Endodermal cell (in vitro differentiated cells): Measurements from ENCODE around the gene GSTO1. TPM values are rescaled to one million over a fixed set of nuclear protein-coding genes. Genes with fewer than 3 reads are reported as not detected.
A peak's percentile ranks its signal among the peaks of the same experiment; 100 is the strongest.

Experiments used
- DNase-seq: peaks from one replicate; pipeline ENCODE4 v3.0.0-alpha.2; 2017
- H3K27ac ChIP-seq: 2 replicates; pipeline ENCODE4 v1.5.1; 2013; ENCODE audit warnings: mild to moderate bottlenecking, low read depth, low read length, moderate library complexity
- H3K27me3 ChIP-seq: 2 replicates; pipeline ENCODE4 v1.6.1; 2013; ENCODE audit warnings: mild to moderate bottlenecking, low read length, moderate library complexity; ENCODE audit not compliant: insufficient read depth, control insufficient read depth, poor library complexity, severe bottlenecking
- H3K36me3 ChIP-seq: 2 replicates; pipeline ENCODE4 v1.7.0; 2013; ENCODE audit warnings: mild to moderate bottlenecking, low read length, moderate library complexity; ENCODE audit not compliant: control insufficient read depth, insufficient read depth
- H3K4me1 ChIP-seq: one replicate; pipeline ENCODE4 v1.7.0; 2013; ENCODE audit warnings: low read length; ENCODE audit not compliant: control insufficient read depth, insufficient read depth
- H3K4me3 ChIP-seq: 2 replicates; pipeline ENCODE4 v1.5.1; 2013; ENCODE audit warnings: mild to moderate bottlenecking, low read length, moderate library complexity
- H3K9ac ChIP-seq: 2 replicates; pipeline ENCODE4 v1.6.1; 2013; ENCODE audit warnings: mild to moderate bottlenecking, low read length, moderate library complexity; ENCODE audit not compliant: poor library complexity, severe bottlenecking; ENCODE audit errors: extremely low read depth
- H3K9me3 ChIP-seq: 2 replicates; pipeline ENCODE4 v1.6.1; 2013; ENCODE audit warnings: mild to moderate bottlenecking, low read length, moderate library complexity; ENCODE audit not compliant: control insufficient read depth
- H3K27ac Mint-ChIP-seq: 2 replicates; pipeline ENCODE4 v1.8.0; 2020; ENCODE audit warnings: mixed read lengths
- H3K27me3 Mint-ChIP-seq: 2 replicates; pipeline ENCODE4 v1.8.0; 2021; ENCODE audit warnings: mild to moderate bottlenecking, mixed read lengths; ENCODE audit not compliant: insufficient read depth
- H3K36me3 Mint-ChIP-seq: 2 replicates; pipeline ENCODE4 v1.8.0; 2020; ENCODE audit warnings: low read depth, mixed read lengths
- H3K4me1 Mint-ChIP-seq: 2 replicates; pipeline ENCODE4 v1.8.0; 2020; ENCODE audit warnings: mixed read lengths
- H3K4me3 Mint-ChIP-seq: 2 replicates; pipeline ENCODE4 v1.8.0; 2020; ENCODE audit warnings: mild to moderate bottlenecking, moderate library complexity, mixed read lengths
- H3K9me3 Mint-ChIP-seq: 2 replicates; pipeline ENCODE4 v1.8.0; 2020; ENCODE audit warnings: mild to moderate bottlenecking, mixed read lengths
- WGBS, 2 experiments: methylation state at CpG; one replicate each; pipeline versions ENCODE4 v1.1.5 to v1.1.7; 2013; ENCODE audit warnings: missing lambda C conversion rate in 2 of 2, mixed read lengths in 1 of 2; ENCODE audit not compliant: insufficient coverage in 1 of 2, insufficient read length in 1 of 2; 5-methylcytosine and 5-hydroxymethylcytosine counted together
- total RNA-seq, 2 donors: library from RNA; stranded (reverse); fragmentation: NEBNext Ultra II Directional in 1 of 2; extraction: Animal tissue kit (Norgen Biotek cat#: 25700) in 1 of 2; gene quantifications; 2 replicates in 1 of 2; 3 replicates in 1 of 2; pipeline ENCODE4 v1.2.1, GENCODE V29; 2021
- TF ChIP-seq, protein P1 (sequence below): fragments of 200-600 bp; sonication (generic); conservative IDR thresholded peaks from 2 replicates; pipeline ENCODE4 v1.5.0; 2021; ENCODE audit warnings: antibody characterized with exemption, mild to moderate bottlenecking

GSTO1 gene
- total RNA-seq, 2 donors from 2014 or later: 208 to 223 TPM

DNA sequence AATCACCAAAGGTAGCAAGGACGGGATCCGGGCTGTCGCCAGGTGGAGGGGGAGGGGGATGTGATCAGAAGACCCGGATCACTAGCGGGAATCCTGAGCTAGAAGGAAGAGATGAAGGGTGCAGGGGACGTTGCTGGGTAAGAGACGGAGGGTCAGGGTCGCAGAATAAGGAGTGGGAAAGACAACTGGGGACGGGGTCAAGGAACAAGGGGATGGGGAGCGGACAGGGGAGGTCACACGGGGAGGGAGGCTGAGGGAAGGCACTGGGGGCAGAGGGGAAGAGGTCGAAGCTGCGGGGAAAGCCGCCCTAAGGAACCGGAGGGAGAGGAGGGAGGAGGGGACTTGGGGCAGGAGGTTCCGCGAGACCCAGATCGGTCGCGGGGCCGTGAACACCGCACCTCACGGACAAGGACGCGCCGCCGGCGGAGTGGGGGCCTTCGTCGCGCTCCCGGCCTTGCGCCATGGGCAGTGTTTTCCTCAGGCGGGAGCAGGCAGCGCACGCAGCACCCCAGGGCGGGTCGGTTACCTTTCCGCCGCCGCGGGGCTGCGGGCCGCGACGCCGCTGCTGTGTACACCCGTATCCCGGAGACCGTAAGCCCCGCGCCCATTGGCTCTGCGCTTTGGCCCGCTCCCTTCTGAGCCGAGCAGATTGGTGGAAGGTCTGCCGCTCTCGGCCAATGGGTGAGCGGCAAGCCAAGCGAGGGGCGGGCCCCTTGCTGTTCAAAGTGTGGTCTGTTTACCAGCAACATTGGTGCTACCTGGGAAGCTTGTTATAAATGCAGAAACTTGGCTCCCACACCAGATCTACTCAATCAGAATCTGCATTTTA, 22.7 kb upstream of the GSTO1 start, which contains the start of gene CFAP43:
Gene CFAP43, minus strand, starts transcription at position 581 of the 829 bp plus-strand sequence. Its CDS starts 118 bp downstream, at position 463.
- peaks cover 30% of the 10 kb centered on the region for H3K9me3 ChIP-seq
- Mint-ChIP-seq H3K4me3 (peak within 1 kb of the TSS; percentile 87), H3K27ac (peak within 1 kb of the TSS; percentile 95), H3K9me3 (peaks cover 26% of the 10 kb centered on the region), H3K27me3 (no peaks in the 10 kb centered on the region), H3K36me3 (peaks cover 21% of the 10 kb centered on the region), H3K4me1 (peaks cover 4% of the 10 kb centered on the region)
- H3K27ac ChIP-seq: peak within 1 kb of the TSS; percentile 60
- H3K4me1 ChIP-seq: no peaks in the 10 kb centered on the region
- no peaks in the 10 kb centered on the region for H3K36me3 ChIP-seq
- no peaks in the 10 kb centered on the region for H3K27me3 ChIP-seq
- peak; percentile 99 for DNase-seq
- peak within 1 kb of the TSS; percentile 96 for H3K9ac ChIP-seq
- peak within 1 kb of the TSS; percentile 95 for H3K4me3 ChIP-seq
- 0 to 2% methylated on average over 37 to 60 of the region's 60 CpGs for WGBS, 2 experiments
- TF ChIP-seq, protein P1, sequence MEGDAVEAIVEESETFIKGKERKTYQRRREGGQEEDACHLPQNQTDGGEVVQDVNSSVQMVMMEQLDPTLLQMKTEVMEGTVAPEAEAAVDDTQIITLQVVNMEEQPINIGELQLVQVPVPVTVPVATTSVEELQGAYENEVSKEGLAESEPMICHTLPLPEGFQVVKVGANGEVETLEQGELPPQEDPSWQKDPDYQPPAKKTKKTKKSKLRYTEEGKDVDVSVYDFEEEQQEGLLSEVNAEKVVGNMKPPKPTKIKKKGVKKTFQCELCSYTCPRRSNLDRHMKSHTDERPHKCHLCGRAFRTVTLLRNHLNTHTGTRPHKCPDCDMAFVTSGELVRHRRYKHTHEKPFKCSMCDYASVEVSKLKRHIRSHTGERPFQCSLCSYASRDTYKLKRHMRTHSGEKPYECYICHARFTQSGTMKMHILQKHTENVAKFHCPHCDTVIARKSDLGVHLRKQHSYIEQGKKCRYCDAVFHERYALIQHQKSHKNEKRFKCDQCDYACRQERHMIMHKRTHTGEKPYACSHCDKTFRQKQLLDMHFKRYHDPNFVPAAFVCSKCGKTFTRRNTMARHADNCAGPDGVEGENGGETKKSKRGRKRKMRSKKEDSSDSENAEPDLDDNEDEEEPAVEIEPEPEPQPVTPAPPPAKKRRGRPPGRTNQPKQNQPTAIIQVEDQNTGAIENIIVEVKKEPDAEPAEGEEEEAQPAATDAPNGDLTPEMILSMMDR: no peak

DNA sequence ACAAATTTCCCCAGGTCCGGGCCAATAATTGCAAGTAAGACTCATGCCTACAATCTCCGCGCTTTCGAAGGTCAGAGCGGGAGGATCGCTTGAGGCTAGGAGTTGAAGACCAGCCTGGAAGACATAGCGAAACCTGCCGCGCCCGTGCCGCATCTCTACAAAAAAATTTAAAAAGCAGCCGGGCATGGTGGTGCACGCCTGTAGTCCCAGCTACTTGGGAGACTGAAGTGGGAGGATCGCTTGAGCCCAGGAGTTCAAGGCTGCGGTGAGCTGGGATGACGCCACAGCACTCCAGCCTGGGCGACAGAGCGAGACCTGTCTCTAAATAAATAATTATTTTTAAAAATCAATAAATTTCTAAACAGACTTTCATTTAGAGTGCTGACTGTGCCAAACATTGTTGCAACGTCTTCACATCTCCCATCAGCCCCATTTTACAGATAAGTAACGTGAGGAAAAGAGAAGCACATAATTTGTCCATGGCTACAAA, 22.0 kb upstream of the GSTO1 start:
- Histone ChIP-seq H3K27me3 (no peaks in the 10 kb centered on the region), H3K9me3 (peaks cover 30% of the 10 kb centered on the region), H3K27ac (no peak overlapping the region), H3K4me1 (no peaks in the 10 kb centered on the region), H3K36me3 (no peaks in the 10 kb centered on the region), H3K4me3 (peak overlapping the region; percentile 95), H3K9ac (peak overlapping the region; percentile 96)
- H3K9me3 Mint-ChIP-seq: peaks cover 26% of the 10 kb centered on the region
- 19 to 28% methylated on average over 10 to 16 of the region's 20 CpGs for WGBS, 2 experiments
- no peaks in the 10 kb centered on the region for H3K27me3 Mint-ChIP-seq
- DNase-seq: no peak
- H3K36me3 Mint-ChIP-seq: peaks cover 23% of the 10 kb centered on the region
- TF ChIP-seq, protein P1: no peak
- peaks cover 4% of the 10 kb centered on the region for H3K4me1 Mint-ChIP-seq
- H3K27ac Mint-ChIP-seq: peak overlapping the region; percentile 89
- H3K4me3 Mint-ChIP-seq: peak overlapping the region; percentile 87

DNA sequence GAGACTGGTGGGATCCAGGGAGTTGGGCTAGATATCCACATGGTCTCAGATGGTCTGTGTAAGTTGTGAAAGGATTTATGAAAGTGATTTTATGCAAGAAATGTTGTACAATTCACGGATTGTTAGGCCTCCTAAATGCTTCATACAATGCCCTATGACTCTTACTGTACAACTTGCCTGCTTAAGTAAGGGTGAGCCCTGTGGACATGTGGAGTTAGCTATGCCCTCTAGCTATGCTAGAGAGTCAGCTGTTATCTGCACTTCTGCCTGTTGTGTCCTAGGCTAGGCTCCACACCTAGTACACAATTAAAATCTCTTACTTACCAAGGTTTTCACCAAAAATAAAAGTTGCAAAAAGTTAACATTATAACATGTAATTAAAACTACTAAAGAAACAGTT, 20.9 kb upstream of the GSTO1 start:
- no peak overlapping the region for H3K27ac Mint-ChIP-seq
- H3K9ac ChIP-seq: no peak overlapping the region
- H3K36me3 Mint-ChIP-seq: peaks cover 23% of the 10 kb centered on the region
- peak overlapping the region; percentile 13 for H3K4me3 ChIP-seq
- peaks cover 26% of the 10 kb centered on the region for H3K9me3 Mint-ChIP-seq
- peaks cover 30% of the 10 kb centered on the region for H3K9me3 ChIP-seq
- H3K4me3 Mint-ChIP-seq: no peak overlapping the region
- no peak for DNase-seq
- no peaks in the 10 kb centered on the region for H3K27me3 Mint-ChIP-seq
- TF ChIP-seq, protein P1: no peak
- peaks cover 4% of the 10 kb centered on the region for H3K4me1 Mint-ChIP-seq
- H3K36me3 ChIP-seq: no peaks in the 10 kb centered on the region
- no peaks in the 10 kb centered on the region for H3K27me3 ChIP-seq
- H3K27ac ChIP-seq: no peak overlapping the region
- no peaks in the 10 kb centered on the region for H3K4me1 ChIP-seq
- 92% methylated on average over 1 of the region's 1 CpG; no CpG with 5 or more reads in 1 of the 2 experiments for WGBS, 2 experiments
